Right lobe of liver (tissue), 4 donors: Measurements from ENCODE around the gene GIGYF2.

Source experiments
- POLR2A ChIP-seq: fragments of 450-650 bp; IDR thresholded peaks from one replicate; pipeline ENCODE4 v1.6.1; 2017; ENCODE audit warnings: antibody characterized with exemption, mild to moderate bottlenecking
- TF ChIP-seq, protein P1 (sequence below), 4 donors: fragments of 200-600 bp in 3 of 4; fragments of 450-650 bp in 1 of 4; IDR thresholded peaks; one replicate each; pipeline versions ENCODE4 v1.5.1 to v1.8.0; 2016 to 2022; ENCODE audit warnings: antibody characterized with exemption in 4 of 4, mild to moderate bottlenecking in 2 of 4
- donor health status: DM: no; HTN: no; CAD: no.
- donor health status: DM: no; HTN: no; CAD: no.
- donor health status: DM: no; HTN: yes; CAD: no.

DNA sequence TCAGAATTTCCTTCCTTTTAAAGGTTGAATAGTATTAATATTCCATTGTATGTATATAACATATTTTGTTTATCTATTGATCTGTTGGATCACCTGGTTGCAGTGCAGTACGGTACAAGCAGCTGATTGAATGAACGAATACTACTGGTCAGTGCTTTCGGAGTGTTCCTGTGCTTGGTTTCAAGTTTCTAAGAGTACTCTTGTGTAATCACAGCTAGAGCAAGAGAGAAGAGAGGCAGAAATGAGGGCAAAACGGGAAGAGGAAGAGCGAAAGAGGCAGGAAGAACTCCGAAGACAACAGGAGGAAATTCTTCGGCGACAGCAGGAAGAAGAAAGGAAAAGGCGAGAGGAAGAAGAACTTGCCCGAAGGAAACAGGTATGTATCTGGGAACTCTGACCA lies 119.5 kb downstream of the GIGYF2 start:
- TF ChIP-seq, protein P1, sequence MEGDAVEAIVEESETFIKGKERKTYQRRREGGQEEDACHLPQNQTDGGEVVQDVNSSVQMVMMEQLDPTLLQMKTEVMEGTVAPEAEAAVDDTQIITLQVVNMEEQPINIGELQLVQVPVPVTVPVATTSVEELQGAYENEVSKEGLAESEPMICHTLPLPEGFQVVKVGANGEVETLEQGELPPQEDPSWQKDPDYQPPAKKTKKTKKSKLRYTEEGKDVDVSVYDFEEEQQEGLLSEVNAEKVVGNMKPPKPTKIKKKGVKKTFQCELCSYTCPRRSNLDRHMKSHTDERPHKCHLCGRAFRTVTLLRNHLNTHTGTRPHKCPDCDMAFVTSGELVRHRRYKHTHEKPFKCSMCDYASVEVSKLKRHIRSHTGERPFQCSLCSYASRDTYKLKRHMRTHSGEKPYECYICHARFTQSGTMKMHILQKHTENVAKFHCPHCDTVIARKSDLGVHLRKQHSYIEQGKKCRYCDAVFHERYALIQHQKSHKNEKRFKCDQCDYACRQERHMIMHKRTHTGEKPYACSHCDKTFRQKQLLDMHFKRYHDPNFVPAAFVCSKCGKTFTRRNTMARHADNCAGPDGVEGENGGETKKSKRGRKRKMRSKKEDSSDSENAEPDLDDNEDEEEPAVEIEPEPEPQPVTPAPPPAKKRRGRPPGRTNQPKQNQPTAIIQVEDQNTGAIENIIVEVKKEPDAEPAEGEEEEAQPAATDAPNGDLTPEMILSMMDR (IDR thresholded peaks at IDR 0.05) = no peak
- no peak for TF ChIP-seq POLR2A
